ENCODE measurements around the gene ELOVL4. TPM values are rescaled to one million over a fixed set of nuclear protein-coding genes. Genes with fewer than 3 reads are reported as not detected.

Gene ELOVL4
- total and polyA plus RNA-seq, 8 donors: 0.68 to 1.7 (median 1.1) TPM

- H3K4me1 ChIP-seq: no peaks in the 10 kb centered on the region
- DNase-seq: no peak
- H3K36me3 ChIP-seq: no peaks in the 10 kb centered on the region
- TF ChIP-seq CTCF (IDR thresholded peaks at IDR 0.05): no peak
- intact Hi-C loops (cut with DNase I): no loop called here
- ATAC-seq: no peak
- no peak overlapping the region for H3K27ac ChIP-seq
- no peak overlapping the region for H3K4me3 ChIP-seq
- H3K9me3 ChIP-seq: no peaks in the 10 kb centered on the region
- H3K27me3 ChIP-seq: no peaks in the 10 kb centered on the region
Observed at GRCh38 chr6:79898076-79898475, 49.3 kb downstream of the ELOVL4 start.

- DNase-seq (no peak), ATAC-seq (no peak)
- no peaks in the 10 kb centered on the region for H3K27me3 ChIP-seq
- no peaks in the 10 kb centered on the region for H3K36me3 ChIP-seq
- H3K4me3 ChIP-seq: no peak overlapping the region
- H3K4me1 ChIP-seq: no peaks in the 10 kb centered on the region
- TF ChIP-seq CTCF (IDR thresholded peaks at IDR 0.05): no peak
- no peak overlapping the region for H3K27ac ChIP-seq
- intact Hi-C loops (cut with DNase I): no loop called here
- peaks cover 0 to 3% of the 10 kb centered on the region in 2 donors for H3K9me3 ChIP-seq
Observed at GRCh38 chr6:79896075-79896449, 51.3 kb downstream of the ELOVL4 start.

GRCh38 chr6:79895382-79896074 lies 51.8 kb downstream of the ELOVL4 start:
- no peak for ATAC-seq
- no peak overlapping the region for H3K4me3 ChIP-seq
- H3K4me1 ChIP-seq: no peaks in the 10 kb centered on the region
- intact Hi-C loops (cut with DNase I): no loop called here
- no peak for TF ChIP-seq CTCF (IDR thresholded peaks at IDR 0.05)
- no peak overlapping the region for H3K27ac ChIP-seq
- H3K9me3 ChIP-seq: peaks cover 0 to 3% of the 10 kb centered on the region in 2 donors
- no peaks in the 10 kb centered on the region for H3K36me3 ChIP-seq
- no peaks in the 10 kb centered on the region for H3K27me3 ChIP-seq
- DNase-seq: no peak

GRCh38 chr6:79894939-79895338 lies 52.4 kb downstream of the ELOVL4 start:
- no peak for ATAC-seq

GRCh38 chr6:79888587-79888986 lies 58.8 kb downstream of the ELOVL4 start:
- Histone ChIP-seq H3K4me1 (no peaks in the 10 kb centered on the region), H3K4me3 (no peak overlapping the region), H3K27ac (no peak overlapping the region), H3K36me3 (no peaks in the 10 kb centered on the region), H3K27me3 (no peaks in the 10 kb centered on the region), H3K9me3 (peaks cover 0 to 3% of the 10 kb centered on the region in 2 donors)
- intact Hi-C loops (cut with DNase I): no loop called here
- ATAC-seq: no peak
- no peak for TF ChIP-seq CTCF (IDR thresholded peaks at IDR 0.05)
- DNase-seq: no peak

More at GRCh38 chr6:79894939-79895338, 52.4 kb downstream of the ELOVL4 start:
- intact Hi-C loops (cut with DNase I): no loop called here
- H3K27me3 ChIP-seq: no peaks in the 10 kb centered on the region
- DNase-seq: no peak
- H3K9me3 ChIP-seq: peaks cover 0 to 3% of the 10 kb centered on the region in 2 donors
- H3K27ac ChIP-seq: no peak overlapping the region
- TF ChIP-seq CTCF (IDR thresholded peaks at IDR 0.05): no peak
- H3K36me3 ChIP-seq: no peaks in the 10 kb centered on the region
- H3K4me3 ChIP-seq: no peak overlapping the region
- H3K4me1 ChIP-seq: no peaks in the 10 kb centered on the region
